Bronchial epithelial cell (primary cell): ENCODE results near the gene NPC1L1. TPM values are rescaled to one million over a fixed set of nuclear protein-coding genes. Genes with fewer than 3 reads are reported as not detected.
"Not testable (repeated sequence)": the region's sequence is repeated elsewhere in the genome, so short reads cannot be mapped to it uniquely, and the experiment has no call there.

Experiments
- DNase-seq: peaks from one replicate; pipeline ENCODE4 v3.0.0-alpha.2; 2010; ENCODE audit warnings: low read depth
- FAIRE-seq: peaks from 2 replicates; lab custom pipeline; 2011; peaks lifted over from hg19 to GRCh38; lab: Jason Lieb, UNC
- H3K27me3 ChIP-seq: 2 replicates; pipeline ENCODE4 v1.5.1; 2011; ENCODE audit warnings: low read length; ENCODE audit not compliant: control insufficient read depth, insufficient read depth
- H3K36me3 ChIP-seq: 2 replicates; pipeline ENCODE4 v1.5.1; 2011; ENCODE audit warnings: low read length; ENCODE audit not compliant: control insufficient read depth, insufficient read depth
- H3K4me3 ChIP-seq: 2 replicates; pipeline ENCODE4 v1.5.1; 2011; ENCODE audit warnings: mild to moderate bottlenecking, low read depth, low read length, control low read depth
- total RNA-seq: library from RNA; depleted of rRNA; stranded (reverse); fragments of >200 nt; gene quantifications from 2 replicates; pipeline ENCODE4 v1.2.1, GENCODE V29; 2014
- TF ChIP-seq, protein P1 (sequence below): IDR thresholded peaks from 2 replicates; pipeline ENCODE4 v1.5.1; 2011; ENCODE audit warnings: mild to moderate bottlenecking, moderate library complexity, low read length, control low read depth, inconsistent platforms; ENCODE audit not compliant: insufficient read depth, severe bottlenecking

NPC1L1 gene
- total RNA-seq, 1 donor from 2014 or later: under 0.01 TPM

DNA sequence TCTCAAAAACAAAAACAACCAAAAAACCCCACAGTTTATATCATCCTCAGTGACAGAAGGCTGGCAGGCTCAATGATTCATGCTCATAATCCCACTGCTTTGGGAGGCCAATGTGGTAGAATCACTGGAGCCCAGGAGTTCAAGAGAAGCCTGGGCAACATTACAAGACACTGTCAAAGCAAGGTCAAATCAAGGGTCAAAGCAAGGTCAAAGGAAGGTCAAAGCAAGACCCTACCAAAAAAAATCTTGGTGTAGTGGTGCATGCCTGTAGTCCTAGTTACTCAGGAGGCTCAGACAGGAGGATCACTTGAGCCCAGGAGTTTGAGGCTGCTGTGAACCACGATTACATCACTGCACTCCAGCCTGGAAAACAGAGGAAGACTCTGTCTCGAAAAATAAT is 14.2 kb upstream of the NPC1L1 start:
- Histone ChIP-seq H3K27me3 (no peaks in the 10 kb centered on the region), H3K36me3 (no peaks in the 10 kb centered on the region), H3K4me3 (no peak overlapping the region)
- no peak for FAIRE-seq
- TF ChIP-seq, protein P1, sequence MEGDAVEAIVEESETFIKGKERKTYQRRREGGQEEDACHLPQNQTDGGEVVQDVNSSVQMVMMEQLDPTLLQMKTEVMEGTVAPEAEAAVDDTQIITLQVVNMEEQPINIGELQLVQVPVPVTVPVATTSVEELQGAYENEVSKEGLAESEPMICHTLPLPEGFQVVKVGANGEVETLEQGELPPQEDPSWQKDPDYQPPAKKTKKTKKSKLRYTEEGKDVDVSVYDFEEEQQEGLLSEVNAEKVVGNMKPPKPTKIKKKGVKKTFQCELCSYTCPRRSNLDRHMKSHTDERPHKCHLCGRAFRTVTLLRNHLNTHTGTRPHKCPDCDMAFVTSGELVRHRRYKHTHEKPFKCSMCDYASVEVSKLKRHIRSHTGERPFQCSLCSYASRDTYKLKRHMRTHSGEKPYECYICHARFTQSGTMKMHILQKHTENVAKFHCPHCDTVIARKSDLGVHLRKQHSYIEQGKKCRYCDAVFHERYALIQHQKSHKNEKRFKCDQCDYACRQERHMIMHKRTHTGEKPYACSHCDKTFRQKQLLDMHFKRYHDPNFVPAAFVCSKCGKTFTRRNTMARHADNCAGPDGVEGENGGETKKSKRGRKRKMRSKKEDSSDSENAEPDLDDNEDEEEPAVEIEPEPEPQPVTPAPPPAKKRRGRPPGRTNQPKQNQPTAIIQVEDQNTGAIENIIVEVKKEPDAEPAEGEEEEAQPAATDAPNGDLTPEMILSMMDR: no peak
- DNase-seq: no peak

- H3K27me3 ChIP-seq, H3K36me3 ChIP-seq, H3K4me3 ChIP-seq, FAIRE-seq, DNase-seq: not testable (repeated sequence)
Observed at GRCh38 chr7:44552473-44553005, 11.4 kb upstream of the NPC1L1 start.

DNA sequence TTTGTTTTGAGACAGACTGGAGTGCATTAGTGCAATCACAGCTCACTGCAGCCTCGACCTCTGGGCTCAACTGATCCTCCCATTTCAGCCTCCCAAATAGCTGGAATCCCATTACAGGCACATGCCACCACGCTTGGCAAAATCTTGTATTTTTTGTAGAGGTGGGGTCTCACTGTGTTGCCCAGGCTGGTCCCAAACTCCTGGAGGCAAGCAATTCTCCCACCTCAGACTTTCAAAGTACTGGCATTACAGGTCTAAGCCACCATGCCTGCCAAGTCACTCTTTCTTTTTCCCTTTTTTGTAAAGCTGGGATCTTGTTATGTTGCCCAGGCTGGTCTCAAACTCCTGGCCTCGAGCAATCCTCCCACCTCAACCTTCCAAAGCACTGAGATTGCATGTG is 8.3 kb upstream of the NPC1L1 start:
- Histone ChIP-seq H3K36me3 (no peaks in the 10 kb centered on the region), H3K27me3 (no peaks in the 10 kb centered on the region), H3K4me3 (no peak overlapping the region)
- TF ChIP-seq, protein P1: no peak
- FAIRE-seq (no peak), DNase-seq (no peak)

DNA sequence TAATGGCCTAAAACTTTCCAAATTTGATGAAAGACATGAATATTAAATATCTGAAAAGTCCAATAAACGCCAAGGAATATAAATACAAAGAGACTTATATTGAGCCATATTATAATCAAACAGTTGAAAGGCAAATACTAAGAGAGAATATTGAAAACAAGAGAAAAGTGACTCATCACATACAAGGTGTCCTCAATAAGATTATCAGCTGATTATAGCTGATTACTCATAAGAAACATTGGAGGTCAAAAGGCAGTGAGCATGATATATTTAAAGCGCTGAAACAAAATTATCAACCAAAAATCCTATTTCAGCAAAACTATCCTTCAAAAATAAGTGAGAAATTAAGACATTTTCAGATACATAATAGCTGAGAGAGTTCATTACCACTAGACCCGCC is 7.8 kb upstream of the NPC1L1 start:
- no peaks in the 10 kb centered on the region for H3K27me3 ChIP-seq
- H3K4me3 ChIP-seq: no peak overlapping the region
- peak; percentile 26 for DNase-seq
- no peak for FAIRE-seq
- TF ChIP-seq, protein P1: no peak
- no peaks in the 10 kb centered on the region for H3K36me3 ChIP-seq

- no peak overlapping the region for H3K4me3 ChIP-seq
- FAIRE-seq (no peak), DNase-seq (peak; percentile 16)
- no peaks in the 10 kb centered on the region for H3K27me3 ChIP-seq
- no peaks in the 10 kb centered on the region for H3K36me3 ChIP-seq
- TF ChIP-seq, protein P1: no peak
Observed at GRCh38 chr7:44547536-44548231, 6.6 kb upstream of the NPC1L1 start.

DNA sequence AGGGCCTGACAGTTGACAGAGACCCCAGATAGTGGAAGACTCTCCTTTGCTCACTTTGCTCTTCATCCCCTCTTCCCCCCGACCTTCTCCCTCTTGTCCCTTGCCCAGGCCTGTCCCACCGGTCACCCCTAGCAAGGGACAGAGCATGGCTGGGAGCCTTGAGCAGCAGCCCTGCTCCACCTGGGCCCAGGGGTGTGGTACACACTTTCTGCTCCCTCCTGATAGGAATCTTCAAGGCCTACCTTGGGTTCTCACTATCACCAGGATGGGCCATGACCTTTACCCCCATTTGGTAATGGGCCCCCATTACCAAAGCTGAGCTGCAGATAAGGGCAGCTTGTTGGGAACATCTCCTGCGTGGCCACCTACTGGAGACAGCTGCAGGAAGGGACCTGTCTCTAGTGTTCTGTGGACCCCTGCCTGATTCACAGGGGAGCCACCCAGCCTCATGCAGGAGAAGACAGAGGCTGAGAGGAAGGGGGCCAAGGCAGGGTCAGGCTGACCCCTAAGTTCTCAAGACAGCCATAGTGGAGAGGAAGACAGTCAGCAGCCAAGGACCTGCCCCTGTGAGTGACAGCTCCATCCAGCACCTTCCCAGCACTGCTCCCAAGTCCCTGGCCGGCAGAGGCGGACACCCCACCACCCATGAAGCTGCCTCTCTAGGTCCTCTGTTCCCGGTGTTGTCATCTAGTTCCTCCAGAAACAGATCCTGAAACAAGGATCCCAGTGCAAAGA is 913 bp upstream of the NPC1L1 start:
- Histone ChIP-seq H3K36me3 (no peaks in the 10 kb centered on the region), H3K27me3 (no peaks in the 10 kb centered on the region), H3K4me3 (no peak overlapping the region)
- DNase-seq: no peak
- no peak for FAIRE-seq
- TF ChIP-seq, protein P1: no peak
